Ascending aorta (tissue), 2 donors: ENCODE measurements around the gene DPEP2NB. TPM values are rescaled to one million over a fixed set of nuclear protein-coding genes. Genes with fewer than 3 reads are reported as not detected.

ENCODE experiments used
- DNase-seq, 2 donors: peaks; one replicate each; pipeline ENCODE4 v3.0.0-alpha.2; 2019; ENCODE audit warnings: low spot score in 2 of 2
- H3K27ac ChIP-seq, 2 donors: fragments of 200-600 bp; sonication (generic); one replicate each; pipeline ENCODE4 v1.5.1; 2016 to 2017; ENCODE audit warnings: mild to moderate bottlenecking in 1 of 2
- H3K27me3 ChIP-seq: fragments of 200-600 bp; sonication (generic); one replicate; pipeline ENCODE4 v1.5.1; 2017
- H3K36me3 ChIP-seq, 2 donors: fragments of 200-600 bp; sonication (generic); one replicate each; pipeline ENCODE4 v1.5.1; 2016
- H3K4me1 ChIP-seq, 2 donors: fragments of 200-600 bp; sonication (generic); one replicate each; pipeline ENCODE4 v1.5.1; 2016 to 2017; ENCODE audit warnings: mild to moderate bottlenecking in 1 of 2
- H3K4me3 ChIP-seq, 2 donors: fragments of 200-600 bp; sonication (generic); one replicate each; pipeline ENCODE4 v1.5.1; 2016 to 2017; ENCODE audit warnings: mild to moderate bottlenecking in 1 of 2
- H3K9me3 ChIP-seq, 2 donors: fragments of 200-600 bp; sonication (generic); one replicate each; pipeline ENCODE4 v1.5.1; 2016
- intact Hi-C: fragments of 100-400 bp; cut with DNase I; formaldehyde crosslinking; loops from one replicate; pipeline ENCODE4 v1.15.1; 2023
- total RNA-seq: library from RNA; depleted of rRNA; stranded (reverse); fragments of >200 nt; gene quantifications from one replicate; pipeline ENCODE4 v1.1.0, GENCODE V29; 2016
- TF ChIP-seq, protein P1 (sequence below), 3 experiments: fragments of 200-600 bp in 2 of 3; fragments of 450-650 bp in 1 of 3; sonication (generic) in 2 of 3; IDR thresholded peaks; one replicate each; pipeline ENCODE4 v1.5.1; 2016 to 2019; ENCODE audit warnings: antibody characterized with exemption in 3 of 3, mild to moderate bottlenecking in 1 of 3, moderate library complexity in 1 of 3

The DPEP2NB gene
- total RNA-seq, 1 donor from 2014 or later, result not detected

DNA sequence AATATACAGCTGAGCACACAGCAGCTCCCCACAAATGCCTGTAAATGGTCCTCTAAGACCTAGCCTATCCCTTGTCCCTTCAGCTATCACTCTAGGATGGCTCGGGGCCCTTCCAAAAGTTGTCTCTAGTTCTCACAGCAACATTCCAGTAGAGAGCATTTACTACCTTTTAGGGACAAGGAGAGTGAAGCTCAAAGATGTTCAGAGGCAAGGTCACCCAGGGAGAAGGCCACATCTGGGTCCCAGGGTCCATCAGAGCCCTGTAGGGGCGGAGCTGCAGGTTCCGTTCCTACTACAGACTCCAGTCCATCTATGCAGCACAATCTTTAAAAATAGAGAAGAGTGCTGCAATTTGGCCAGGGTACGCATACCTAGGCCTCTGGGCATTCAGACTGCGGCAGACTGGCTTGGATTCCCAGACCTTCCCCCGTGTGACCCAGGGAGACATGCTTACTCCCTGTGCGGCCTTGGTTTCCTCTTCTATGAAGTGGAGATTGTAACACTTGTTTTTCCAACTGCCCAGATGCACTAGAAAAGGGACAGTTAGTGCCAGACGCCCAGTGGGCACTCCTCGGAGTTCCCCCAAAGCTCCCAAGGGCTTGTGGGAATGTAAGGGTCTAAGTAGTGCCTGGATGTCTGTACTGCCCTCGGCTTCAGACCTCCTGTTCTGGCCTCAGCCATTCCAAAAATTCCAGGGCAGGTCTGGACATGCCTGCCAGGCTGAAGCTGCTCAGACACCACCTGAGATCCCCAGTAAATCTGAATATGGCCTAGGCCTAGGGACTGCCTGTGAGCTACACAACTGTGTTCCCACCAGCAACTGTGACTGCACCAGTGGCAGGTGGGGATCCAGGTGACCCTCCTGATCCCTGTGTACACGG, 49.8 kb downstream of the DPEP2NB start:
- Histone ChIP-seq H3K27me3 (no peaks in the 10 kb centered on the region), H3K4me1 (peaks cover 11 to 49% of the 10 kb centered on the region in 2 donors), H3K36me3 (peaks cover 26% of the 10 kb centered on the region in 2 donors), H3K9me3 (no peaks in the 10 kb centered on the region), H3K4me3 (peak overlapping the region; percentile 79 to 83), H3K27ac (peak overlapping the region; percentile 94 to 98)
- TF ChIP-seq, protein P1, sequence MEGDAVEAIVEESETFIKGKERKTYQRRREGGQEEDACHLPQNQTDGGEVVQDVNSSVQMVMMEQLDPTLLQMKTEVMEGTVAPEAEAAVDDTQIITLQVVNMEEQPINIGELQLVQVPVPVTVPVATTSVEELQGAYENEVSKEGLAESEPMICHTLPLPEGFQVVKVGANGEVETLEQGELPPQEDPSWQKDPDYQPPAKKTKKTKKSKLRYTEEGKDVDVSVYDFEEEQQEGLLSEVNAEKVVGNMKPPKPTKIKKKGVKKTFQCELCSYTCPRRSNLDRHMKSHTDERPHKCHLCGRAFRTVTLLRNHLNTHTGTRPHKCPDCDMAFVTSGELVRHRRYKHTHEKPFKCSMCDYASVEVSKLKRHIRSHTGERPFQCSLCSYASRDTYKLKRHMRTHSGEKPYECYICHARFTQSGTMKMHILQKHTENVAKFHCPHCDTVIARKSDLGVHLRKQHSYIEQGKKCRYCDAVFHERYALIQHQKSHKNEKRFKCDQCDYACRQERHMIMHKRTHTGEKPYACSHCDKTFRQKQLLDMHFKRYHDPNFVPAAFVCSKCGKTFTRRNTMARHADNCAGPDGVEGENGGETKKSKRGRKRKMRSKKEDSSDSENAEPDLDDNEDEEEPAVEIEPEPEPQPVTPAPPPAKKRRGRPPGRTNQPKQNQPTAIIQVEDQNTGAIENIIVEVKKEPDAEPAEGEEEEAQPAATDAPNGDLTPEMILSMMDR (IDR thresholded peaks at IDR 0.05), result no peak
- intact Hi-C loops, result loop anchor here (10.0 kb wide), 2 partner anchors 269 to 441 kb away; partner anchors contain the start of genes ESRP2 and RIPOR1
- peak in 1 of 2 donors; percentile 58 for DNase-seq

DNA sequence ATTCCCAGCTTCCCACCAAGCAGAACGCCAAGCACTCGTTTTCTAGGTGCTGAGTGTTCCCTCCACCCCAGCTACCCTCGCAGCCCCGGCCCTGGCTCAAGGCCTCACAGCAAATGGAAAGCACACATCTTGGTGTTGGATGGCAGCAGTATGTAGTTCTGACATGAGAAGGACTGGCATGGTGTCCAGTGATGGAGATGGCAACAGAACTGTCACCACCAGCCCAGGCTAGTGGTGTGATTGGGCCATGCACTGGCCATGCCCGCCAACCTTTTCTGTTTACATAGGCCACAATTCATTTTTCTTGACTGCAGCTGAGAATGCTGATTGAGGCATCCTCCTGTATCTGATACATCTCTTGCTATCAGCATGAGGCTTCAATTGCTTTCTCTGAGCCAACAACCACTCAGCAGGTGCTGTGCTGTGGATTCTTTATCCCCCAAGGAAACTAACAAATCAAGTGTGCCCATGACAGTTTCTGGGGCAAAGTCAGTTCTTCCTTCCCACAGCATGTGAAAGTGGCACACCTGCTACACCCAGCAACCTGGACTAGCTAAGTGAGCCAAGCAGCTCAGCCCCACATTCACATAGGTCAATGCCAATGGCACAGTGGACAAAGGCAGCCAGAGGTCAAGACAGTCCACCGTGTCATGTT, 51.1 kb downstream of the DPEP2NB start:
- Histone ChIP-seq H3K9me3 (no peaks in the 10 kb centered on the region), H3K4me3 (peak overlapping the region in 1 of 2 donors; percentile 31), H3K4me1 (peaks cover 11 to 54% of the 10 kb centered on the region in 2 donors), H3K36me3 (peaks cover 39% of the 10 kb centered on the region in 2 donors), H3K27me3 (no peaks in the 10 kb centered on the region), H3K27ac (peak overlapping the region; percentile 59 to 94)
- TF ChIP-seq, protein P1 (IDR thresholded peaks at IDR 0.05), result no peak
- intact Hi-C loops, result loop anchor here (10.0 kb wide), 2 partner anchors 270 to 440 kb away; partner anchors contain the start of genes ESRP2 and RIPOR1
- peak in 1 of 2 donors; percentile 60 for DNase-seq

DNA sequence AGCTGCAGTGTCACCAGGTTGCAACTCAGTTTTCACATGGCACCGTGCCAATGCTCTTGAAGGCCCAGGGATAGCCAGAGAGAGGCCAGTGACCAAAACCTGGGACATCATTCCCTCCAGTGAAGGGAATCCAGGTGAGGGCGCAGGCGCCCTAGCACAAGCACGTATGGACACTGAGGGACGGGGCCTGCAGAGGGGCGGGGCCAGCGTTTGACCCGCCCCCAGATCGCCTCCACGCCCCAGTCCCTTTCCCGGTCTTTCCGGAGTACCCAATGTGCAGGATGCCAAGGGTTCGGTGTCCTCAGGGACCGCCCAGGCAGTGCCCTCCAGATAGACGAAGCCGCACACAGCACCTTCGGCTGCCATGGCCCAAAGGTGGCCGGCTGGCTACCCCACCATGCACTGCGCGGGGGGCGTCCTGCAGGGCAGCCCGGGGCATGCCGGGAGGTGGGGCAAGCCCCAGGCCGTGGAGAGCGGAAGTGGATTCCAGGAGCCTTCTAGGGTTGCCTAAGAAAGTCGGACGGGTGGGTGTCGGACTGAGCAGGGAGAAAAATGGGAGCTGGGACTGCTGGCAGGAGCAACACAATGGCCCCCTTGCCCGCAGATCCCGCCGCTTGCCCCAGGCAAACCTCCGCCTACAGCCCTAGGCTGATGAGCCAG, 51.9 kb downstream of the DPEP2NB start:
- Histone ChIP-seq H3K4me1 (peaks cover 11 to 57% of the 10 kb centered on the region in 2 donors), H3K27me3 (no peaks in the 10 kb centered on the region), H3K4me3 (peak overlapping the region in 1 of 2 donors; percentile 31), H3K9me3 (no peaks in the 10 kb centered on the region), H3K36me3 (peaks cover 47% of the 10 kb centered on the region in 2 donors), H3K27ac (peak overlapping the region; percentile 59 to 94)
- DNase-seq, result no peak
- TF ChIP-seq, protein P1 (IDR thresholded peaks at IDR 0.05), result no peak
- intact Hi-C loops, result loop anchor here (10.0 kb wide), 2 partner anchors 271 to 439 kb away; partner anchors contain the start of genes ESRP2 and RIPOR1

Other genes with a start within 250 kb of the DPEP2NB start
- 50.0 TPM for gene RANBP10, start 209.4 kb downstream of the DPEP2NB start, total RNA-seq
- 5.4 TPM for gene TSNAXIP1, start 209.0 kb downstream of the DPEP2NB start, total RNA-seq
- 85.4 TPM for gene THAP11, start 173.6 kb downstream of the DPEP2NB start, total RNA-seq
- gene NUTF2, start 169.0 kb downstream of the DPEP2NB start, total RNA-seq, result 156 TPM
- gene CENPT, start 168.2 kb downstream of the DPEP2NB start, total RNA-seq, result 220 TPM
- 125 TPM for gene EDC4, start 142.9 kb downstream of the DPEP2NB start, total RNA-seq
- not detected for gene NRN1L, start 131.0 kb downstream of the DPEP2NB start, total RNA-seq
- 41.0 TPM for gene PSKH1, start 122.7 kb downstream of the DPEP2NB start, total RNA-seq
- gene CTRL, start 84.0 kb downstream of the DPEP2NB start, total RNA-seq, result 0.43 TPM
- gene PSMB10, start 79.1 kb downstream of the DPEP2NB start, total RNA-seq, result 13.9 TPM
- gene LCAT, start 71.8 kb downstream of the DPEP2NB start, total RNA-seq, result 6.6 TPM
- 83.2 TPM for gene SLC12A4, start 47.3 kb downstream of the DPEP2NB start, total RNA-seq
- gene DPEP3, start 35.4 kb downstream of the DPEP2NB start, total RNA-seq, result not detected
- 1.1 TPM for gene DPEP2, start 16.4 kb downstream of the DPEP2NB start, total RNA-seq
- gene DDX28, start 7.3 kb upstream of the DPEP2NB start, total RNA-seq, result 3.0 TPM
- gene DUS2, start 7.4 kb upstream of the DPEP2NB start, total RNA-seq, result 7.6 TPM
- 36.4 TPM for gene NFATC3, start 69.5 kb upstream of the DPEP2NB start, total RNA-seq
- gene ESRP2, start 220.2 kb upstream of the DPEP2NB start, total RNA-seq, result not detected
- gene PLA2G15, start 229.5 kb upstream of the DPEP2NB start, total RNA-seq, result 21.9 TPM
- 27.7 TPM for gene SLC7A6, start 248.6 kb upstream of the DPEP2NB start, total RNA-seq